ENCODE data around the gene METTL27.
"Not testable (repeated sequence)": the region's sequence is repeated elsewhere in the genome, so short reads cannot be mapped to it uniquely, and the experiment has no call there.

Gene METTL27

DNA sequence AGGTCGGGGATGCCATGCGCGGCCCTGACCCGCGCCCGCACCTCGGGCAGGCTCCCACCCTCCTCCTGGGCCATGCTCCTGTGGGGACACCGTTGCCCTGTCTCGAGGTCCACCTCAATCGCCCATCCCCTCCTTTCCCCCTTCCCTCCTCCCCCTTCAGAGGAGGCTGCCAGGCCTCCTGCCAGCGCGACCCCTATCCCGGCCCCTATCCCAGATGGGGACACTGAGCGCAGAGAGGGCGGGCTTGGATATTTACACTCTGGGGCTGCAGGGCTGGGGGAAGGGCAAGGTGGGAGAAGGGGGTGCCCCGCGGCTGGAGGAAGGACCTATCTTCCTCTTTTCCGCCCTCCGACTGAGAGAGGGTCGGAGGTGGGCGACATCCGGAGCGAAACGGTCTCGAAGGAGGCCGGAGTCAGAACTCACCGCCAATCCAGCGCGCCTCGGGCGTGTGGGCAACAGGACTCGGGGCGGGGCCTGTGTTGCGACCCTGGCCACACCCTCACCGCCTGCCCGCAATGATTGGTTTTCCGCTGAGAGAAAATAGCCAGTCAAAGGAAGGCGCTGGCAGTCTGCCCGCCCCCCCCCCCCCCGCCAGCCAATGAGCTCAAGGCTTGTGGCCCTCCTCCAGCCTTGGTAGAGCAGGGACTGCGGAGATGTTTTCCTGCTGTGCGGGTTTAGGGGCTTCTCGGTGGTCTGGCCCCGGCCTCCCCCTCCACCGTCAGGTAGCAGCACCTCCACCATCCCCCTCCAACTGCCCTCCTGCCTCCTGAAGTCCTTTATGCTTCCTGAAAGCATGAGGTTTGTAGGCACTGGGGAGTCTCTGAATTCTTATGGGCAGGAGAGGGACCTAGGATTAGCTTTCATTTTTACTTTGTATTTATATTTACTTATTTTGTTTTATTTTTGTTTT, at the start of gene METTL27:
METTL27 (minus strand) TSS at position 450 of the 910 bp plus-strand sequence; CDS start at position 74, 376 bp downstream.
- peak; percentile 84 for DNase-seq (ENCODE audit: low read depth)

DNA sequence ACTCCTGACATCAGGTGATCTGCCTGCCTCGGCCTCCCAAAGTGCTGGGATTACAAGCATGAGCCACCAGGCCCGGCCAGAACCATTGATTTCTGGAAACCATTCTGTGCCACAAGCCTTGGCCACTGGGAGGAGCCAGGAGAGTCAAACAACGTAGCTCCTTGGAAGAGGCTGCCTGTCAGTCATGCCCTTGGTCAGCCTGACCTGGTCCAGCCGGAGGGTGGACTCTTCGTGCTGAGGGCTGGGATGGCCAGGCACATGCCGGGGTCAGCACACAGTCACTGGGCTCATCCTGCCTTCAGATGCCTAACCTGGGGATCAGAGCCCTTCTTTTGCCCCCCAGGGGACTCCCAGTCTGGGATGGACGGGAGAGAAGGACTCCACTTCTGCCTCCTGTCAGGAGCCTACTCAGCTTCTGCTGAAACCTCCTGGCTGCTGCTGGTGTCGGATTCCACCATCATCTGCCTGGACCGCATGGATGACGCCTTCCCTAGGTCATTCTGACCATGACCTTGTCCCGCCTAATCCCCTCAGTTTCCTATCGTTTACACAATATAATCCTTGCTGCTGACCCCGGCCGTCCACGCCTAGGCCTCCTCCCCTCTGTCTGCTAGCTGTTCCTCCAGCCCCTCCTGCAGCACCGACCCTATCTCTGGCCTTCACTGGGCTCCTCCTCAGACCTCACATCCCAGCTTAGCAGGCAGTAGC, 49.0 kb upstream of the METTL27 start:
- DNase-seq (ENCODE audit: low read depth) = no peak

- no peak for DNase-seq (ENCODE audit: low read depth)
These were observed 48.3 kb upstream of the METTL27 start for GRCh38 chr7:73890555-73891147.

DNA sequence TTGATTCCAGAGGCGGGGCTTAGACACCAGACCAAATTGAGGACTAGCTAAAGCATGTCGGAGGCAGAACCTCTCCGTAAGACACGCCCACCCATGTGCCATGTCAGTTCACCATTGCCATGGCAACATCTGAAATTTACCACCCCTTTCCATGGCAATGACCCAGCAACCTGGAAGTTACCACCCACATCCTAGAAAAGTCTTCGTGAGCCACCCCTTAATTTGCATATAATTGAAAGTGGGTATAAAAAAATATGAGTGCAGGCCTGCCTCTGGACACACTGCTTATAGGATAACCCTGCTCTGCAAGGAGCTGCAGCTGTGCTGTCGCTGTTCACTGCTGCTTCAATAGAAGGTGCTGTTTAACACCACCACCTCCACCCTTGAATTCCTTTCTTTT, 46.6 kb upstream of the METTL27 start:
- DNase-seq (ENCODE audit: low read depth) = no peak

DNA sequence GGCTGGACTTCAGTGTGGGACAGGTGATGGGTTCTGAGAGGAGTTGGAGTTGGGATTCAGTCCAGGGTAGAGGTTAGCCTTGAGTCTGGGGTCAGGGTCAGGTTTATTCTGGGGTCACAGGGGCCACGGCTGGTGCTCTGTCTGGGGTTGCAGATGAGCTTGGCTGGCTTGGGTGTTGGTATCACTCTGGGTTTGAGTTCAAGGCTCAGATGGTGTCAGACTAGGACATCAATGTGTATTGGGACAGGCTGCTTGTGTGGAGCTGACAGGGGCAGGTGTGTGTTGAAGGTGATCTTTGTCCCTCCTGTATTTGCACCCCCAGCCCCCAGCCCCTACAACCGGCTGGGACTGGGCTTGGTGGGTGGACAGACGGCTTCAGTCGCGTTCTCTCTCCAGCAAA, 45.4 kb upstream of the METTL27 start:
- DNase-seq (ENCODE audit: low read depth) = no peak

GRCh38 chr7:73885975-73886798, 43.9 kb upstream of the METTL27 start:
- DNase-seq (ENCODE audit: low read depth) = no peak

- no peak for DNase-seq (ENCODE audit: low read depth)
These were observed 43.2 kb upstream of the METTL27 start for GRCh38 chr7:73885433-73885974.

DNA sequence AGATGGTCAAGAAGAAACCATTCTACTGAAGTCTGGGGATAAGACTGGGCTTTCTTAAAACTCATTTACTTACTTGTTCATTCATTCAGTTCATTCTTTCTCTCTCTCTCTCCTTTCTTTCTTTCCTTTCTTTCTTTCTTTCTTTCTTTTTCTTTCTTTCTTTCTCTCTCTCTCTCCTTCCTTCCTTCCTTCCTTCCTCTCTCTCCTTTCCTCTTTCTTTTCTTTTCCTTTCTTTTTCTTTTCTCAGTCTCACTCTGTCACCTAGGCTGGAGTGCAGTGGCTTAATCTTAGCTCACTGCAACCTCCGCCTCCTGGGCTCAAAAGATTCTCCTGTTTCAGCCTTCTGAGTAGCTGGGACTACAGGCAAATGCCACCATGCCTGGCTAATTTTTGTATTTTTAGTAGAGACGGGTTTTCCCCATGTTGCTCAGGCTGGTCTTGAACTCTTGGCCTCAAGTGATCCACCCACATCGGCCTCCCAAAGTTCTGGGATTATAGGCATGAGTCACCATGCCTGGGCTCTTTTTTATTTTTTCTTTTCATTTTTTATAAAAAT, 42.6 kb upstream of the METTL27 start:
- not testable (repeated sequence) for DNase-seq (ENCODE audit: low read depth)

DNA sequence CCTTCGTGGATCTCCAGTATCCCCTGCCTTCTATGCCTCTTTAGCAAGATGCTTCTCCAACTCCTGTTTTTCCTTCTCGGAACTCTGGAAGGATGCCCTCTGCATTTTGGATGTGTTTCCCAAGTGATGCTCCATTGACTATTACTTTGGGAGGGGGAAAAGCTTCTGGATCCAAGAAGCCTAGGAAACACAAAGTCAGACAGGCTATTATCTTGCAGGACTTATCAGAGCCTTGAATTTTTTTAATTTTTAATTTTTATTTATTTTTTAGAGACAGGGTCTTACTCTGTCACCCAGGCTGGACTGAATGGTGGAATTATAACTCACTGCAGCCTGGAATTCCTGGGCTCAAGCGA, 39.7 kb upstream of the METTL27 start:
- no peak for DNase-seq (ENCODE audit: low read depth)

GRCh38 chr7:73881352-73882046, 39.2 kb upstream of the METTL27 start:
- DNase-seq (ENCODE audit: low read depth) = no peak

DNA sequence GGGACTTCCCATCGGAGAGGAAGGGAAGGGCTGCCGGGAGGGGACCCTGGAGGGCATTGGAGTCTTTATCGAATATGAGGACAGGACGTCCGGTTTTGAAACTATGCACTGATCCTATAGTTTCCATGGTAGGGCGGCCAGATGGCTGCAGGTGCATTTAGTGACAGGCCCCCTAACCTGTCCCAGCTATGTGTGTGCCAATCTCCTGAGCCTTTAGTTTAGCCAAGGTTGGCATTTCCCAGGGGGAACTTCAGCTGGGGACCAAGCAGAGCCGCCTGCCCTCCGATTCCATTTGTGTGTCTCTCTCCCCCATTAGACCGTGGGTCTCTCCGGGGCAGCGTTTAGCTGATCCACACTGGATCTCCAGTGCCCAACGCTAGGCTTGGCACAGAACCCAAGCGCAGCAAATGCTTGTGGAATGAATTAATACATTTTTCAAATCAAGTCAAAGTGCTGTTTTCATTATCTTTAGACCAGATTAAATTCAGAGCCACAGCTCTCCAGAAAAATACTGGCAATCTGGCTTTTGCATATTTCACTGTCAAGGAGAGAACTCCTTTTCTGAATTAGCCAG, 38.5 kb upstream of the METTL27 start:
- no peak for DNase-seq (ENCODE audit: low read depth)

DNA sequence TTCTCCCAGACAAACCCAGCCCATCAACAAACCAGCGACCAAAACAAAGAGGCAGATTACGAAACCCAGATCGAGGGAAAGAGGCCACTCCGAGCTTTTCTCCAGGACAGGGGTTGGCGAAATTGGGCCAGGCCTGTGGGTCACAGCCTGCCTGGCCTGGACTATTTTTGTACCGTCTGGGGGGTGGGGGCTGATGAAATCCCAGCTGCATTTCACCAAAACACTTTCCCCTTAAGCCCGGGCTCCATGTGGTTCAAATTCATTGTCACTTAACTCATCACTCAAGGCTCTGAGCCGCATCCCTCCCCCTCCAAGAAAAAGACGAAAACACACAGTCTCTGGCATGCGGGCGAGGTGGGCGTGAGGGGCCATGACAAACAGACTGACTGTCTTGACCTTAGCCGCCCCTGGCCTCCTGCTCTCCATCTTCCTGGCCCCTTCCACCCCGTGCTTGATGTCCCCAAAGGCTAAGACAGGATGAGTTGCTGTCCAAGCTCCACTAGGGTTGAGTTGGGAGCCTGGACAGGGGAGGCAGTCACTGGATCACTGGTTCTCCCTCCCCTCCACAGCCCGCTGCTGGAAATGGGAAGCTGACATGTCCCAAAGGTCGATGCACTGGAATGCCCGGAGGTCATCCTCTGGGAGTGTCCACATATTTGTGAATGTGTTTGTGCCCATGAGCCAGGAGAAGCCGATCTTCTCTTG, 37.8 kb upstream of the METTL27 start:
- DNase-seq (ENCODE audit: low read depth) = no peak

- no peak for DNase-seq (ENCODE audit: low read depth)
These were observed 34.7 kb upstream of the METTL27 start for GRCh38 chr7:73876973-73877372.

DNA sequence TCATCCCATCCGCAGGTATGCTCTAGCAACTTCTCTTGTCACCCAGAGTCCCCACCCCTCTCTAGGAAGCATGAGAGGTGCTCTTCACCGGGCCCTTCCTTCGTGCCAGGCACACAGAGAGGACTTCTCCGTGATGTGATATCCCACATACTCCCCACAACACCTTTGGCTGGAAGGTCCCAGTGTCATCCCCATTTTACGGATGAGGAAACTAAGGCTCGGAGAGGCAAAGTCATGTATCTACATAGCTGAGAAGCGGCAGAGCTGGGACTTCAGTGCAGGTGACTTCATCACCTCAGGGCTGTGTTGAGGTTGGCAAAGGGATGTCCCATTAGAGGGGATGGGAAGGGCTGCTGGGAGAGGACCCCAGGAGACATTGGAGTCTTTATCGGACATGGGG, 34.0 kb upstream of the METTL27 start:
- DNase-seq (ENCODE audit: low read depth) = no peak

GRCh38 chr7:73872056-73872908, 30.0 kb upstream of the METTL27 start:
- no peak for DNase-seq (ENCODE audit: low read depth)

DNA sequence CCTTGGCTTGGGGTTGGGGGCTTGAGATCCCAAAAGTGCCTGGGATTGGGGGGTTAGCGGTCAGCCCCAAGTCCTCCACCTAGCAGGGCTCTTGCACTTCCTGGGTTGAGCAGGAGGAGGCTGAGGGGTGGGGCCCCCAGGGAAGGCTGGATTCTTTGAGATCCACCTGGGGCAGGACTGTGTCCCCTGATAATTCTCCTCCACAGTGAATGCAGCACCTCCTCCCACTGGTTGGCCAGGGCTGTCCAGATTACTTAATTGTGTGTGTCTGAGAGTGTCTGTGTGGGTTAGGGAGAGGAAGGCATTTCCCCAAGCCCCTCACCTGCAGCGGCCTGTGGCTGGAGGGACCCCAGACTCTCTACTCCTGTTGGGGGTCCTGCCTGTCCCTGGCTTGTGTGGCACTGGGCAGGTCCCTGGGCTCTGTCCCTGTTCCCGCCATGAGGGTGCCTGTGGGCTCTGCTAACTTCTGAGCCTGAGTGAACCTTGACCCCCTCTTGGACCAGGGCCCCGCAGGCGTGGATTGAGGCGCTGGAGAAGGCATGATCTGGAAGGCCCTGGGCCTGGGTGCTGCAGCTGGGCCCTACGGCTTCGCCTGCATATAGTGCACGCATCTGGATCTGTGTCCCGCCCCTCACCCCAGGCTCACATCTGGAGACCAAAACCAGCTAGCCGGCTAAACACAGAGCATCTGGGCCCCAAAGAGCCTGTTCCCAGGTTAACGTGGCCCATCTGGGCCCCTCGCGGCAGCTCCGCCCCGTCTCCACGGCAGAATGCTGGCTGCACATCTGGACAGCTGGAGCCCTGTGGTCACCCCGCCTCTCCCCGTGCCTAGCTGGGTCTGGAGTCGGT, 29.1 kb upstream of the METTL27 start:
- DNase-seq (ENCODE audit: low read depth) = no peak

DNA sequence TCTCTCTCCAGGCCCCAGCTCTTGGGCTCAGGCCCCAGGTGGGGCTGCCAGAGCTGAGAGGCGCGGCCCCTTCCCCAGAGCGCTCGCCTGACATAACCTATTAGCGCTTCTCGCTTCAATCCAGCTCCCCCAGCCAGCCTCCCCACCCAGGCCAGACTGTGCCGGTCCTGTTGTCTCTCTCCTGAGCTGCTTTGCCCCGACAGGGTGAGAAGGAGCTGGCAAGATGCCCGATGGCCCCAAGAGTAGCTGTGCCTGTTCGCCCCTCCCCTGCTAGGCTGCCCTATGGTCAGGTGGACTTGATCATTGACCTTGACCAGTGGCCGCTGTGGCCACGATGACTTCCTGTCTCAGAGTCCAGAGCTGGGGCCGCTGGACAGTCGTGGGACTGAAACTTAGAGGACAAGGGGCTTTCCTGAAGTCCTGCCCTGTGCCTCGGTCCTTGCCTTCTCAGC, 27.8 kb upstream of the METTL27 start:
- no peak for DNase-seq (ENCODE audit: low read depth)

All from activated gamma-delta T cell treated with anti-CD3 and anti-CD28 coated beads, Interleukin-2, amount 50 U/mL, for 16 hours (primary cell).